ENCODE data around the gene GATB. TPM values are rescaled to one million over a fixed set of nuclear protein-coding genes. Genes with fewer than 3 reads are reported as not detected.

Gene GATB
- total RNA-seq, 1 donor, result 15.5 TPM

DNA sequence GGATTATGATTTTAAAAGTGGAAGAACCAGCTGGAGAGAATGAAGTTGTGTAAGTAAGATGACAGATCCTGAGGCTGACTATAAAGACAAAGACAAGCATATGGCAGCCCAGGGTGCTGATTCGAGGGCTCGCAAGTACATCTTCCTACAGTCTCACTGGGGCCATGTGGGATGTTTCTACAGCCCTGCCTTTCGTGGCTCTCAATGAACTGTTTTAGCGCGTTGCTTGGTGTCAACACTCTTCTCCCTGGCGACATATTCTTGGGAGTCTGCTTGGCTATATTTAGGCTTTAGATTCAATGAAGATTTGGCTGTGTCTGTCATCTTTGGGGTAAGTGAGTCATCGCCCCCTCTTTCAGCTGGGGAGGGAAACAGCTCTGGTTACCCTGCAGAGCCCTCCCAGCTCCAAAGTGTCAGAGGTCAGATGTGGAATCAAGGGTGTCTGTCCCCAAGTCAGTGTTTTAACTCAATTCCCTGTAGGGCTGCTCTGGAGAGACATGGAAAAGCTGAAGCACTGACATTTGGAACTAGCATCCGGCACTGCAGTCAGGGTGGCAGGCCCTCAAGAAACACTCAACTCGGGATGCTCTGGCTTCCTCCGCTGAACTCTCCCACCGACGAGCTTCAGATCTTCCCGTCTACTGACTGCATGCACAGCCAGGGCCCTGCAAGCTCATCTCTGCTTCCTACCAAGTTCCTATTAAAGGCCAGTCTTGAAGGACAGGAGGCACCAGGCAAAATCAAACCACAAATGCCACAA, 65.7 kb downstream of the GATB start:
- H3K4me3 ChIP-seq (ENCODE audit: low read depth, low read length), result no peak overlapping the region
- DNase-seq (ENCODE audit: low read depth), result no peak
- TF ChIP-seq, protein P1, sequence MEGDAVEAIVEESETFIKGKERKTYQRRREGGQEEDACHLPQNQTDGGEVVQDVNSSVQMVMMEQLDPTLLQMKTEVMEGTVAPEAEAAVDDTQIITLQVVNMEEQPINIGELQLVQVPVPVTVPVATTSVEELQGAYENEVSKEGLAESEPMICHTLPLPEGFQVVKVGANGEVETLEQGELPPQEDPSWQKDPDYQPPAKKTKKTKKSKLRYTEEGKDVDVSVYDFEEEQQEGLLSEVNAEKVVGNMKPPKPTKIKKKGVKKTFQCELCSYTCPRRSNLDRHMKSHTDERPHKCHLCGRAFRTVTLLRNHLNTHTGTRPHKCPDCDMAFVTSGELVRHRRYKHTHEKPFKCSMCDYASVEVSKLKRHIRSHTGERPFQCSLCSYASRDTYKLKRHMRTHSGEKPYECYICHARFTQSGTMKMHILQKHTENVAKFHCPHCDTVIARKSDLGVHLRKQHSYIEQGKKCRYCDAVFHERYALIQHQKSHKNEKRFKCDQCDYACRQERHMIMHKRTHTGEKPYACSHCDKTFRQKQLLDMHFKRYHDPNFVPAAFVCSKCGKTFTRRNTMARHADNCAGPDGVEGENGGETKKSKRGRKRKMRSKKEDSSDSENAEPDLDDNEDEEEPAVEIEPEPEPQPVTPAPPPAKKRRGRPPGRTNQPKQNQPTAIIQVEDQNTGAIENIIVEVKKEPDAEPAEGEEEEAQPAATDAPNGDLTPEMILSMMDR (IDR thresholded peaks at IDR 0.05; ENCODE audit: insufficient read depth, low read depth, low read length), result no peak

DNA sequence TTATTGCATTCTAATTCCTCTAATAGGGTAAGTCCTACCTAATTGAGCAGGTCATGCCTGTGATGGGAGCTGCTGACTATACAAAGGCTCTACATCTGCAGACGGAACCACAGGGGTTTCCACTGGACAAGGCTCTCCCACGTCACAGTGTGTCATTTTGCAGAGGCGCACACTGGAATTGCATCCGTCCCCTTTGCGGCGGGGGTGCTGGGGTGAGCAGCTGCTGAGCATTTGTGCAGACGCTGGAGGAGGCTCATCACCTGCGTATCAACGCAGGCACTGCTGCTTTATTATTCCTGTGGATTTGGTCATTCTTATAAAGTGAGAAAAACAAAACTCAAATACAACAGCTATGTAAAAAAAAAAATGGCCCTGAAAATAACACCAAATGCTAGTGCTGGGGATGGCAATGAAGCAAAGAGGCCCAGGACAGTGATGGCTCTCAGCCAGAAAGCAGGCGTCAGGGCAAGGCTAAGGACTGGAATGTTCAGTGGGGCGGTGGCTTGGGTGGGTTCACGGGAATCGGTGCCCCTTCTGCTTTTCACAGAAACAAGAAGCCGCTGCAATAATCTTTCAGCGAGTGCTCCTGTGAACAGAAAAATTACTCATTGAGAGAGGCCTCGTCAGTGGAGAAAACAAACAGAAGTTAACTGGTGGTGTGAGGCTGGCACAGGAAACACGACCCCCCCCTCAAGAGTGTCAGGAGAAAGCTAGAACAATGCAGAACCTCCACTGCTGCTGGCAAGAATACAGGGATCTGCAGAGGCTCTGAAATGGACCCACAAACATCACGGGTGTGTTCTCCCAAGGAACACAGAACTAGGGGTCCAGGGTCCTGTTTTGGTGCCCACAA, 67.8 kb downstream of the GATB start:
- H3K4me3 ChIP-seq (ENCODE audit: low read depth, low read length), result no peak overlapping the region
- no peak for DNase-seq (ENCODE audit: low read depth)
- TF ChIP-seq, protein P1 (IDR thresholded peaks at IDR 0.05; ENCODE audit: insufficient read depth, low read depth, low read length), result no peak

DNA sequence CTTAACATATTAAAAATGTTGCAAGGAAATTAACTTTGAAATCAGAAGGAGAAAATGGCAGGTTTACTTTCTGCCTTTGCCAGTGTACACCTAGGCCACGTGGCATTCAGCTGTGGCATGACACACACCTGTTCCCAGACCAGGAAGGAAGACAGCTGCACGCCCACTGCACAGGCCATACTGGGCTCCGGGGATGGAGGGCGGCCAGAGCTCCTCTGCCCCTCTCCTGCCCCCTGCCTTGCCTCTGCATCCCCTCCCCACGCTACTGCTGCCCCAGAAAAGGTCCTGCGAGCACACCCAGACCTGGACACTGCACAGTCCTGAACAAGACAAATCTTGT, 68.4 kb downstream of the GATB start:
- no peak for DNase-seq (ENCODE audit: low read depth)
- TF ChIP-seq, protein P1 (IDR thresholded peaks at IDR 0.05; ENCODE audit: insufficient read depth, low read depth, low read length), result no peak
- H3K4me3 ChIP-seq (ENCODE audit: low read depth, low read length), result no peak overlapping the region

DNA sequence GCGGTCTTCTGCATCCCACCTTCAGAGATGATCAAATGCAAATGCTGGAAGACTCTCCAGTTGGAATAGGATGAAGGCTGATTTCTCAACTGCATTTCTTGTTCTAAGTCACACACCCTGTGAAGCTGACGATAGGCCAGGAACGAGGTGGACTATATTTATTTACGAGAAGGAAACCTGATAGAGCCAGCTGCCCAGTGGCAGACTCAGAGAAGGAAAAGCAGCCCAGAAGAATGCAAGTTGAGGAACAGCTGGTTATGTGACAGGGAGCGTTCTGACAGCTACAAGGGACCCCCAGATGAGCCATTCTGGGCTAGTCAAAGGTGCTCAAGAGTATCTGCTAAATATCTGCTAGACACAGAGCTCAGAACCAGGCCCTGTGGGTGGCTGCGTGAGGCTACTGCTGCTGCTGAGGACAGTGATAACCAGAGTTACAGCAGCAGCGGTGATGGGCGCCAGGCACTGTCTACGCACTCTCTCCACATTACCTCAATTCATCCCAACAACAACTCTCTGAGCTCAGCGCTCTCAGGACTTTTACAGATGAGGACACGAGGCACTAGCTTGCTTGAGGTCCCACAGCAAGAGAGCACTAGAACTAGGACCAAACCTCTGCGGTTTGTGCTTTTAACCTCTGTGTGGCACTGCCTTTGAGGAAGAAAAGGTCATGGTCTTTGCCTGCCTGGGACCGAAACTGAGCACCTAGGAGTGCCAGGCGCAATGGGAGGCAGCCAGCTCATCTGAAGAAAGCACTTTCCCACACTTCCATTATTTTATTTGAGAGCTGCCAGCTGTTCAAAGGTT, 69.0 kb downstream of the GATB start:
- TF ChIP-seq, protein P1 (IDR thresholded peaks at IDR 0.05; ENCODE audit: insufficient read depth, low read depth, low read length), result no peak
- no peak for DNase-seq (ENCODE audit: low read depth)

DNA sequence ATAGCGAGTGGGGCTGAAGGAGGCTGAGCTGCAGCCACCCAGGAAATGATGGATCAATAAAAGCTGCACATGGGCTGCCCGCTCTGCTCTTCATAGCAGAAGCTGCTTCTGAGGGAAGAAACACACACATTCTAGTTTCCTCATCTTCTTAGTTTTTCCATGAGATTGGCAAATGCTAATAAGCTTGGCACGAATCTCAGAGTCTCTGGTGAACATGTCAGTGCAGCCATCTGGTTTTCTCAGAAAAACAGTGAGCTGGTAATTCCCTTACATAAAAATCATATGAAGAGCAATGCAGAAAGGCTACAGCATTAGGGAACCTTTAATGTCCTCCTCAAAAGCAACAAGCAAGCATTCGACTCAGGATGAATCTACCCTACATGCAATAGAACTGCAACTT, 69.9 kb downstream of the GATB start:
- TF ChIP-seq, protein P1 (IDR thresholded peaks at IDR 0.05; ENCODE audit: insufficient read depth, low read depth, low read length), result no peak
- DNase-seq (ENCODE audit: low read depth), result peak; percentile 20
- H3K4me3 ChIP-seq (ENCODE audit: low read depth, low read length), result no peak overlapping the region

More for the DNA sequence above, 69.0 kb downstream of the GATB start:
- H3K4me3 ChIP-seq (ENCODE audit: low read depth, low read length), result no peak overlapping the region

DNA sequence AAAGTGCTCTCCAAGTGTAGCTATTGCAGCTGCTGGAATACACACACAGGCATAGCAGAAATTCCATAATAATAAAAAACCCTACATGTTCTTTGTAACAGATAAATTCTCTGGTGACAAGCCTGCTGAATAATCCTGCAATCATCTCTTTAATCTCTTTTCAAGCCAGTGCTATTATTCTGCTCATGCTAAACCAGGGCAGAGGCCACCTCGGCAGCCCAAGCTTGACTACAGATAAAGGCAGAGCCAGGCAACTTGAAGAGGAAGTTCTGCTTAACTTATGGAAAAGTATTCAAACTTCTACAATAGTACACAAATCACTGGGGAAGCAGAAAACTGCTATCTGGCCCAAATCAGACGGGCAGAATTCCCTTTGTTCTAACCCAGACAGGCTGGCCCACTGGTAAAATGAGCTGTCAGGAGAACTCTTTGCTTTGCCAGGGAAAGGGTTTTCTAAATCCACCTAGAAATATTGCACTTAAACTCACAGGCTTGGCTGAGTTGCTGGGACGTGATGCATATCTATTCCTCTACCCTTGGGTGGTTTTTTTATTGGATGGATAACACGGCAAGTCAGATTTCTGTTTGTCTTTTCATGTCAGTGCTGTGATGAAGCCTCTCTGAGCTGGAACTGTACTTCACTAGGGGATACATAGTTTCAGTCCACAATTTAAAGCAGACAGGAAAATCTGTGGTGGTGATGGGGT, 70.5 kb downstream of the GATB start:
- no peak overlapping the region for H3K4me3 ChIP-seq (ENCODE audit: low read depth, low read length)
- TF ChIP-seq, protein P1 (IDR thresholded peaks at IDR 0.05; ENCODE audit: insufficient read depth, low read depth, low read length), result no peak
- peak; percentile 71 for DNase-seq (ENCODE audit: low read depth)
